Osteocyte (in vitro differentiated cells): ENCODE results near the gene STAU1. TPM values are rescaled to one million over a fixed set of nuclear protein-coding genes. Genes with fewer than 3 reads are reported as not detected.

ENCODE experiments used
- DNase-seq: peaks from one replicate; pipeline ENCODE4 v3.0.0; 2021; ENCODE audit warnings: mixed read lengths; ENCODE audit not compliant: unreplicated experiment; ENCODE audit errors: extremely low spot score
- H3K27ac Mint-ChIP-seq: one replicate; pipeline ENCODE4 v1.8.0; 2021; ENCODE audit warnings: mild to moderate bottlenecking, mixed read lengths; ENCODE audit not compliant: unreplicated experiment
- H3K27me3 Mint-ChIP-seq: one replicate; pipeline ENCODE4 v1.8.0; 2021; ENCODE audit warnings: mixed read lengths; ENCODE audit not compliant: unreplicated experiment
- H3K36me3 Mint-ChIP-seq: one replicate; pipeline ENCODE4 v1.8.0; 2021; ENCODE audit warnings: mixed read lengths; ENCODE audit not compliant: unreplicated experiment
- H3K4me1 Mint-ChIP-seq: one replicate; pipeline ENCODE4 v1.8.0; 2021; ENCODE audit warnings: mixed read lengths; ENCODE audit not compliant: unreplicated experiment
- H3K4me3 Mint-ChIP-seq: one replicate; pipeline ENCODE4 v1.8.0; 2021; ENCODE audit warnings: mild to moderate bottlenecking, moderate library complexity, mixed read lengths; ENCODE audit not compliant: unreplicated experiment
- H3K9me3 Mint-ChIP-seq: one replicate; pipeline ENCODE4 v1.8.0; 2021; ENCODE audit warnings: mixed read lengths; ENCODE audit not compliant: unreplicated experiment
- CTCF ChIP-seq: fragments of 200-600 bp; sonication (generic); IDR thresholded peaks from 2 replicates; pipeline ENCODE4 v1.5.0; 2021; ENCODE audit warnings: antibody characterized with exemption, mild to moderate bottlenecking, moderate library complexity
- total RNA-seq: library from RNA; stranded (reverse); gene quantifications from 2 replicates; pipeline ENCODE4 v1.2.1, GENCODE V29; 2021

STAU1 gene
- total RNA-seq, 1 donor from 2014 or later = 83.1 TPM

GRCh38 chr20:49123982-49124381 is 64.2 kb downstream of the STAU1 start:
- Mint-ChIP-seq H3K4me3 (no peak overlapping the region), H3K27me3 (no peaks in the 10 kb centered on the region), H3K9me3 (no peaks in the 10 kb centered on the region), H3K27ac (no peak overlapping the region), H3K36me3 (peaks cover 47% of the 10 kb centered on the region), H3K4me1 (no peaks in the 10 kb centered on the region)
- no peak for DNase-seq
- TF ChIP-seq CTCF = no peak

GRCh38 chr20:49122920-49123319 is 65.2 kb downstream of the STAU1 start:
- no peak for TF ChIP-seq CTCF
- no peaks in the 10 kb centered on the region for H3K27me3 Mint-ChIP-seq
- no peaks in the 10 kb centered on the region for H3K9me3 Mint-ChIP-seq
- DNase-seq = no peak
- peaks cover 54% of the 10 kb centered on the region for H3K36me3 Mint-ChIP-seq
- H3K4me1 Mint-ChIP-seq = no peaks in the 10 kb centered on the region
- no peak overlapping the region for H3K4me3 Mint-ChIP-seq
- H3K27ac Mint-ChIP-seq = no peak overlapping the region

GRCh38 chr20:49119988-49120387 is 68.1 kb downstream of the STAU1 start:
- Mint-ChIP-seq H3K27ac (no peak overlapping the region), H3K4me3 (no peak overlapping the region), H3K36me3 (peaks cover 54% of the 10 kb centered on the region), H3K27me3 (no peaks in the 10 kb centered on the region), H3K4me1 (no peaks in the 10 kb centered on the region), H3K9me3 (no peaks in the 10 kb centered on the region)
- TF ChIP-seq CTCF = no peak
- DNase-seq = no peak

- peaks cover under 1% of the 10 kb centered on the region for H3K4me1 Mint-ChIP-seq
- no peak overlapping the region for H3K4me3 Mint-ChIP-seq
- no peaks in the 10 kb centered on the region for H3K9me3 Mint-ChIP-seq
- DNase-seq = no peak
- H3K27me3 Mint-ChIP-seq = no peaks in the 10 kb centered on the region
- no peak overlapping the region for H3K27ac Mint-ChIP-seq
- TF ChIP-seq CTCF = no peak
- H3K36me3 Mint-ChIP-seq = peaks cover 51% of the 10 kb centered on the region
Measured at GRCh38 chr20:49118307-49118706, 69.8 kb downstream of the STAU1 start.

GRCh38 chr20:49115564-49115963 is 72.6 kb downstream of the STAU1 start:
- no peak overlapping the region for H3K4me3 Mint-ChIP-seq

More at GRCh38 chr20:49115564-49115963, 72.6 kb downstream of the STAU1 start:
- peaks cover 10% of the 10 kb centered on the region for H3K4me1 Mint-ChIP-seq
- H3K9me3 Mint-ChIP-seq = no peaks in the 10 kb centered on the region
- DNase-seq = no peak
- no peaks in the 10 kb centered on the region for H3K27me3 Mint-ChIP-seq
- H3K36me3 Mint-ChIP-seq = peaks cover 54% of the 10 kb centered on the region
- no peak for TF ChIP-seq CTCF
- H3K27ac Mint-ChIP-seq = no peak overlapping the region
